ENCODE measurements around the gene PTPRA. TPM values are rescaled to one million over a fixed set of nuclear protein-coding genes. Genes with fewer than 3 reads are reported as not detected.

Gene PTPRA
- total and polyA plus RNA-seq, 2 donors (not counting 3 experiments of a cell fraction or from before 2014, with no cell fraction given) = 43.2 to 53.4 TPM

GRCh38 chr20:2972126-2972525 is 98.8 kb downstream of the PTPRA start:
- Histone ChIP-seq H3K4me3 (replicated peaks in 1 of 3; ENCODE audit: insufficient read depth in 1 of 3, low read depth in 1 of 3, low read length in 3 of 3) (no peak overlapping the region), H3K9me3 (replicated peaks; ENCODE audit: control insufficient read depth, insufficient read depth, low read length) (no peaks in the 10 kb centered on the region), H3K27me3 (ENCODE audit: control insufficient read depth in 2 of 2, insufficient read depth in 2 of 2, low read length in 2 of 2) (no peaks in the 10 kb centered on the region), H3K79me2 (ENCODE audit: control insufficient read depth, insufficient read depth, low read length) (no peaks in the 10 kb centered on the region), H3K36me3 (ENCODE audit: control insufficient read depth in 2 of 2, extremely low read depth in 1 of 2, insufficient read depth in 2 of 2, low read length in 2 of 2) (no peaks in the 10 kb centered on the region), H2AFZ (ENCODE audit: low read depth, low read length) (no peak overlapping the region), H3K4me1 (ENCODE audit: control insufficient read depth, extremely low read depth, insufficient read depth, low read length) (no peaks in the 10 kb centered on the region), H3K4me2 (ENCODE audit: insufficient read depth, low read length) (no peak overlapping the region), H4K20me1 (replicated peaks; ENCODE audit: control insufficient read depth, extremely low read depth, insufficient read depth, low read length) (no peaks in the 10 kb centered on the region), H3K9ac (replicated peaks; ENCODE audit: extremely low read depth, insufficient read depth, low read length) (no peak overlapping the region), H3K9me1 (replicated peaks; ENCODE audit: control insufficient read depth, extremely low read depth, insufficient read depth, low read length) (no peaks in the 10 kb centered on the region), H3K27ac (ENCODE audit: insufficient read depth, low read depth, low read length) (no peak overlapping the region)
- DNase-seq (ENCODE audit: low read depth, low spot score) = no peak
- no TSS peak for BruUV-seq (replicated peaks)
- ChIA-PET POLR2A (interaction anchor here (0.7 kb wide), 1 partner anchor 18 kb away, joined by 4 read pairs; no protein-coding TSS in a partner anchor), CTCF (interaction anchor here (1.8 kb wide), 1 partner anchor 10 kb away, joined by 5 read pairs; no protein-coding TSS in a partner anchor)
- dilution Hi-C loops (cut with MboI; ENCODE audit: extremely low pct_ligation_motif_present, low sequenced_read_pairs) = no loop called here
- TF ChIP-seq FOS (IDR thresholded peaks at IDR 0.05; ENCODE audit: borderline replicate concordance, insufficient read depth, low read length) = no peak
- TF ChIP-seq, protein P1, sequence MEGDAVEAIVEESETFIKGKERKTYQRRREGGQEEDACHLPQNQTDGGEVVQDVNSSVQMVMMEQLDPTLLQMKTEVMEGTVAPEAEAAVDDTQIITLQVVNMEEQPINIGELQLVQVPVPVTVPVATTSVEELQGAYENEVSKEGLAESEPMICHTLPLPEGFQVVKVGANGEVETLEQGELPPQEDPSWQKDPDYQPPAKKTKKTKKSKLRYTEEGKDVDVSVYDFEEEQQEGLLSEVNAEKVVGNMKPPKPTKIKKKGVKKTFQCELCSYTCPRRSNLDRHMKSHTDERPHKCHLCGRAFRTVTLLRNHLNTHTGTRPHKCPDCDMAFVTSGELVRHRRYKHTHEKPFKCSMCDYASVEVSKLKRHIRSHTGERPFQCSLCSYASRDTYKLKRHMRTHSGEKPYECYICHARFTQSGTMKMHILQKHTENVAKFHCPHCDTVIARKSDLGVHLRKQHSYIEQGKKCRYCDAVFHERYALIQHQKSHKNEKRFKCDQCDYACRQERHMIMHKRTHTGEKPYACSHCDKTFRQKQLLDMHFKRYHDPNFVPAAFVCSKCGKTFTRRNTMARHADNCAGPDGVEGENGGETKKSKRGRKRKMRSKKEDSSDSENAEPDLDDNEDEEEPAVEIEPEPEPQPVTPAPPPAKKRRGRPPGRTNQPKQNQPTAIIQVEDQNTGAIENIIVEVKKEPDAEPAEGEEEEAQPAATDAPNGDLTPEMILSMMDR (IDR thresholded peaks at IDR 0.05; ENCODE audit: extremely low read depth in 1 of 2, insufficient read depth in 1 of 2, low read depth in 1 of 2, low read length in 2 of 2) = no peak
- no peak for TF ChIP-seq JUN (IDR thresholded peaks at IDR 0.05; ENCODE audit: borderline replicate concordance, insufficient read depth, insufficient read length, low read depth)
- no peak for TF ChIP-seq POLR2AphosphoS5 (IDR thresholded peaks at IDR 0.05; ENCODE audit: insufficient read depth, low read depth, low read length)
- TF ChIP-seq MYC (IDR thresholded peaks at IDR 0.05; ENCODE audit: low read depth, low read length) = no peak
- TF ChIP-seq EZH2 (IDR thresholded peaks at IDR 0.05; ENCODE audit: borderline replicate concordance, low read depth, low read length, severe bottlenecking) = no peak
- TF ChIP-seq, protein P2, sequence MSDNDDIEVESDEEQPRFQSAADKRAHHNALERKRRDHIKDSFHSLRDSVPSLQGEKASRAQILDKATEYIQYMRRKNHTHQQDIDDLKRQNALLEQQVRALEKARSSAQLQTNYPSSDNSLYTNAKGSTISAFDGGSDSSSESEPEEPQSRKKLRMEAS (IDR thresholded peaks at IDR 0.05; ENCODE audit: insufficient read depth, insufficient read length) = no peak
- TF ChIP-seq POLR2A (IDR thresholded peaks at IDR 0.05; ENCODE audit: low read depth, low read length) = no peak
- no peak for TF ChIP-seq GATA2 (IDR thresholded peaks at IDR 0.05; ENCODE audit: insufficient read depth, insufficient read length, low read depth, low read length)
- intact Hi-C loops (cut with micrococcal nuclease) = no loop called here
- FAIRE-seq = no peak

Data from endothelial cell of umbilical vein (primary cell).